ENCODE results near the gene CORT. TPM values are rescaled to one million over a fixed set of nuclear protein-coding genes. Genes with fewer than 3 reads are reported as not detected.

Gene CORT
- total RNA-seq, 1 donor from 2014 or later, result 0.52 TPM

DNA sequence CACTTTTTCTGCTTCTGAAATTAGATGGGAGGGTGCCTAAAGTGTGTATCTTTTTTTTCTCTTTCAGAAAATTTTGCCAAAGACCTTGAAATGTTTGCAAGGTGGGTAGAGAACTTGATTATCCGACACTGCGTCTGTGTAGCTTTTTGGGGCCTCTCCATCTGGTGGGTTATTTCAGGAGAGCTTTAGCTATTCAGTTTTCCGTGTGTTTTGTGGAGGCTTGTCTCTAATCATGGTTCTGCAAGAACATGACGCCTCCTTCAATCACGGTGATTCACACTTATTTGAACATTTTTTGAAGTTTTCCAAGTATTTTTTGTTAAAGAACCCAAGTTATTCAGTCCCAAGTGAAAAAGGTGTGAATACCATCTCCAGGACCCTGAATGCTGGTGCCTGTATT lies 15.2 kb upstream of the CORT start:
- no peak overlapping the region for H3K9ac ChIP-seq (ENCODE audit: low read depth in 1 of 3, low read length in 3 of 3)
- peaks cover 14 to 18% (median 17%) of the 10 kb centered on the region in 3 donors for H3K4me1 ChIP-seq (ENCODE audit: control insufficient read depth in 3 of 3, insufficient read depth in 3 of 3, low read length in 3 of 3)
- H3K27me3 ChIP-seq (ENCODE audit: control insufficient read depth in 3 of 3, insufficient read depth in 3 of 3, low read length in 3 of 3), result no peaks in the 10 kb centered on the region
- H3K27ac ChIP-seq (ENCODE audit: low read depth, low read length), result no peak overlapping the region
- no peak overlapping the region for H3K4me3 ChIP-seq (ENCODE audit: low read length in 3 of 3)
- H3K36me3 ChIP-seq (ENCODE audit: control insufficient read depth in 3 of 3, insufficient read depth in 3 of 3, low read length in 3 of 3), result no peaks in the 10 kb centered on the region
- no peaks in the 10 kb centered on the region for H3K9me3 ChIP-seq (ENCODE audit: control insufficient read depth in 3 of 3, low read length in 3 of 3)

DNA sequence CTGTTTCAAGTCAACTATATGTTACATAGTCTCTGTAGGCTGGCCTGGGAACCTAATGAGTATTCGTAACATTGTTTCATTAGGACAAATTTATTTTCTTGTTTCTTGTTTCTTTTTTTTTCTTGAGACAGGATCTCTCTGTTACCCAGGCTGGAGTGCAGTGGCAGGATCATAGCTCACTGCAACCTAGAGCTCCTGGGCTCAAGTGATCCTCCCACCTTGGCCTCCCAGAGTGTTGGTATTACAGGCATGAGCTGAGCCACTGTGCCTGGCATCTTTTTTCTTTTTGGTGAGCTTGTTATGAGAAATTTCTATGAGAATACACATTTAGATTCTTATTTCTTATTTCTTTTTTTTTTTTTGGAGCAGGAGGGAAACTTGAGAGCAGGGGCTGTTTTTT lies 12.8 kb upstream of the CORT start:
- Histone ChIP-seq H3K27me3 (ENCODE audit: control insufficient read depth in 3 of 3, insufficient read depth in 3 of 3, low read length in 3 of 3) (no peaks in the 10 kb centered on the region), H3K36me3 (ENCODE audit: control insufficient read depth in 3 of 3, insufficient read depth in 3 of 3, low read length in 3 of 3) (peaks cover 0 to 6% (median 5%) of the 10 kb centered on the region in 3 donors), H3K27ac (ENCODE audit: low read depth, low read length) (no peak overlapping the region), H3K4me1 (ENCODE audit: control insufficient read depth in 3 of 3, insufficient read depth in 3 of 3, low read length in 3 of 3) (no peaks in the 10 kb centered on the region), H3K9me3 (ENCODE audit: control insufficient read depth in 3 of 3, low read length in 3 of 3) (no peaks in the 10 kb centered on the region), H3K4me3 (ENCODE audit: low read length in 3 of 3) (no peak overlapping the region), H3K9ac (ENCODE audit: low read depth in 1 of 3, low read length in 3 of 3) (no peak overlapping the region)

DNA sequence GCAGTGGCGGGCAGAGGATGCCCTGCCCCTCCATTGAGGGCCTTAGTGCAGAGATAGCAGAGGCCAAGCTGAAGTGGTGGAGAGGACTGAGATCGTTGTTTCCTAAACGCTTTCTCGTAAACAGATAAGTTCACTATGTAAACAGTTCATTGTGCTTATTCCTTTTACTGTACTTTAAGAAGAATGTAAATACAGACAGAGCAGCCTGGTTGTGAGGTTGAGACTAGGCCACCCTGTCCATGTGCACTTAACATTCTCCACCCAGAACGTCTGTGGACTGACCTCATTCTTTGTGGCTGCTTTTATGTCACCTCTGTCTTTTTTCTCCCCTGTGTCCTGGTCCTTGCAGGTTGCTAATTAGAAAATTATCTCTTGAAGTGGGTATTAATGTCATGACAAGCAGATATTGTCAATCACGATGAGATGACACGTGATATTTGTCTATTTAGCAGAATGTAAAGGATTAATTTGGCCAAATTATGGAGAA lies 11.1 kb upstream of the CORT start:
- no peaks in the 10 kb centered on the region for H3K4me1 ChIP-seq (ENCODE audit: control insufficient read depth in 3 of 3, insufficient read depth in 3 of 3, low read length in 3 of 3)
- H3K4me3 ChIP-seq (ENCODE audit: low read length in 3 of 3), result no peak overlapping the region
- no peak overlapping the region for H3K27ac ChIP-seq (ENCODE audit: low read depth, low read length)
- no peaks in the 10 kb centered on the region for H3K9me3 ChIP-seq (ENCODE audit: control insufficient read depth in 3 of 3, low read length in 3 of 3)
- H3K27me3 ChIP-seq (ENCODE audit: control insufficient read depth in 3 of 3, insufficient read depth in 3 of 3, low read length in 3 of 3), result no peaks in the 10 kb centered on the region
- no peak overlapping the region for H3K9ac ChIP-seq (ENCODE audit: low read depth in 1 of 3, low read length in 3 of 3)
- peaks cover 0 to 6% (median 5%) of the 10 kb centered on the region in 3 donors for H3K36me3 ChIP-seq (ENCODE audit: control insufficient read depth in 3 of 3, insufficient read depth in 3 of 3, low read length in 3 of 3)

DNA sequence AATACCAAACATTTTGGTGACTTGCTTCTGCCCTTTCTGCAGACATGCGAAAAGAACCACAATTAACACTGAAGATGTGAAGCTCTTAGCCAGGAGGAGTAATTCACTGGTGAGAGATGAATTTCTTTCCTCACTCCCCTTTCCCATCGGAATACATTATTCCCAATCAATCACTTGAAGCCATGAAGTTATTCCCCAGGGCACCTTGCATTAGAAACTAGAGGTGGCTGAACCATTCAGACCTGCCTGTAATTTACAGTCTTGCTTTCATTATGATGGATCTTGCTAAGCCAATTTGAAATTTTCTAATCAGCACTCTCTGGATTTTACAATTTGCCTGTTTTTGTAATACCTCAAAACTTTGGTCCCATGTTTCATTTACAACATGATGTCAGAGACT lies 9.5 kb upstream of the CORT start:
- Histone ChIP-seq H3K36me3 (ENCODE audit: control insufficient read depth in 3 of 3, insufficient read depth in 3 of 3, low read length in 3 of 3) (peaks cover 6 to 10% (median 6%) of the 10 kb centered on the region in 3 donors), H3K27ac (ENCODE audit: low read depth, low read length) (no peak overlapping the region), H3K4me3 (ENCODE audit: low read length in 3 of 3) (no peak overlapping the region), H3K4me1 (ENCODE audit: control insufficient read depth in 3 of 3, insufficient read depth in 3 of 3, low read length in 3 of 3) (no peaks in the 10 kb centered on the region), H3K27me3 (ENCODE audit: control insufficient read depth in 3 of 3, insufficient read depth in 3 of 3, low read length in 3 of 3) (no peaks in the 10 kb centered on the region), H3K9me3 (ENCODE audit: control insufficient read depth in 3 of 3, low read length in 3 of 3) (no peaks in the 10 kb centered on the region), H3K9ac (ENCODE audit: low read depth in 1 of 3, low read length in 3 of 3) (no peak overlapping the region)

DNA sequence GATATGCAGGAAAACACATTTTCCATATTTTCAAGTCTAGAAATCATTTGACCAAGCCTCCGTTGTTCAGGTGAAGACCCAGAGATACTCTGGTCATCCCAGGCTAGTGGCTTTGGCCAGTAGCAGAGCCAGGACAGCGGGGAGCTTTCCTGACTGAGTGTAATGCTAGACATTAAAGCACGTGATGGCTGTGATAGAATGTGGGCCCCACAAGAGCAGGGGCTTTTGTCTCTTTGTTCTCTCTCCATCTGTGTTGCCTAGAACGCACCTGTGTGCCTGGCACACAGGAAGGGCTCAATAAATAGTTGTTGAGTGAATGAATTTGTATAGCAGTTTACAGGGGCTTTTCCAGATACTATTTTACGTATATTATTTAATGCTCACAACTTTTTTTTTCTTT lies 9.0 kb upstream of the CORT start:
- Histone ChIP-seq H3K36me3 (ENCODE audit: control insufficient read depth in 3 of 3, insufficient read depth in 3 of 3, low read length in 3 of 3) (peaks cover 6 to 10% (median 6%) of the 10 kb centered on the region in 3 donors), H3K4me3 (ENCODE audit: low read length in 3 of 3) (no peak overlapping the region), H3K9me3 (ENCODE audit: control insufficient read depth in 3 of 3, low read length in 3 of 3) (no peaks in the 10 kb centered on the region), H3K4me1 (ENCODE audit: control insufficient read depth in 3 of 3, insufficient read depth in 3 of 3, low read length in 3 of 3) (no peaks in the 10 kb centered on the region), H3K9ac (ENCODE audit: low read depth in 1 of 3, low read length in 3 of 3) (no peak overlapping the region), H3K27ac (ENCODE audit: low read depth, low read length) (no peak overlapping the region), H3K27me3 (ENCODE audit: control insufficient read depth in 3 of 3, insufficient read depth in 3 of 3, low read length in 3 of 3) (no peaks in the 10 kb centered on the region)

DNA sequence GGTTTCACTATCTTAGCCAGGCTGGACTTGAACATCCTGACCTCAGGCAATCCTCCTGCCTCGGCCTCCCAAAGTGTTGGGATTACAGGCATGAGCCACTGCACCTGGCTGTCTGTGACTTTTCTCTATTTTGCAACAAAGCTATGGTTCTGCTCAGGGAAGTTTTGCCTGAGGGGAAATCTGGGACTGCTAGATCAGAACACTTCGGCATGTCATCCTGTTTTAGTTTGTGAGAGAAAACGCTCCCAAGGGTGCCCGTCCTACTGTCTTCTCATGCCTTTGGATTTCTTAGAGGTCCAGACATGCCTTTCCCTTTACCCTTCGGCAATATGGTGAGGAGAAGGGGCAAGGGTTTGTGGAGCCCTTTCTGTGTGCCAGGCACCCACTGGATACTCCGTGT lies 5.6 kb upstream of the CORT start:
- H3K4me1 ChIP-seq (ENCODE audit: control insufficient read depth in 3 of 3, insufficient read depth in 3 of 3, low read length in 3 of 3), result no peaks in the 10 kb centered on the region
- H3K27ac ChIP-seq (ENCODE audit: low read depth, low read length), result no peak overlapping the region
- H3K9ac ChIP-seq (ENCODE audit: low read depth in 1 of 3, low read length in 3 of 3), result no peak overlapping the region
- H3K4me3 ChIP-seq (ENCODE audit: low read length in 3 of 3), result no peak overlapping the region
- H3K27me3 ChIP-seq (ENCODE audit: control insufficient read depth in 3 of 3, insufficient read depth in 3 of 3, low read length in 3 of 3), result peaks cover 0 to 1% (median 0%) of the 10 kb centered on the region in 3 donors
- peaks cover 6 to 10% (median 6%) of the 10 kb centered on the region in 3 donors for H3K36me3 ChIP-seq (ENCODE audit: control insufficient read depth in 3 of 3, insufficient read depth in 3 of 3, low read length in 3 of 3)
- H3K9me3 ChIP-seq (ENCODE audit: control insufficient read depth in 3 of 3, low read length in 3 of 3), result no peaks in the 10 kb centered on the region

DNA sequence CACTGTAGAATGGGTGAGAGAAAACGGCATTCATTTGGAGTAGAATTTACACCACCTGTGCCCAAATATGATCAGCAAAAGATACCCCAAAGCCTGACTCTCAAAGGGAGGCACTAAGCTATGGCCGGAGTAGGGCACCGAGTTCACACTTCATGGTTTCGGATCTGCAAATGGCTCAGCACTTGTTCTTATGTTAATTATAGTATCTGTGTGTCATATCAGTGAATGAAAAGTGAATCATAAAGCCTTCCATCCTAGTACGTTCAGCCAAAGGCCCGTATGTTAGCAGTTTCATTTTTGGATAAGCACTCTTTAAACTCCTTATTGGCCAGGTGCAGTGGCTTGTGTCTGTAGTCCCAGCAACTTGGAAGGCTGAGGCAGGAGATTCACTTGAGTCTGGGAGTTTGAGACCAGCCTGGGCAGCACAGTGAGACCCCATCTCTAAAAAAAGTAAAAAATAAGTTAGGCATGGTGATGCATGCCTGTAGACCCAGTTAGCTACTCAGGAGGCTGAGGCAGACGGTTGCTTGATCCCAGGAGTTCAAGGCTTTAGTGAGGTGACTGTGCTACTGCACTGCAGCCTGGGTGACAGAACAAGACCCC lies 4.9 kb upstream of the CORT start:
- Histone ChIP-seq H3K9ac (ENCODE audit: low read depth in 1 of 3, low read length in 3 of 3) (no peak overlapping the region), H3K27ac (ENCODE audit: low read depth, low read length) (no peak overlapping the region), H3K4me3 (ENCODE audit: low read length in 3 of 3) (no peak overlapping the region), H3K36me3 (ENCODE audit: control insufficient read depth in 3 of 3, insufficient read depth in 3 of 3, low read length in 3 of 3) (peaks cover 6 to 10% (median 6%) of the 10 kb centered on the region in 3 donors), H3K4me1 (ENCODE audit: control insufficient read depth in 3 of 3, insufficient read depth in 3 of 3, low read length in 3 of 3) (no peaks in the 10 kb centered on the region), H3K27me3 (ENCODE audit: control insufficient read depth in 3 of 3, insufficient read depth in 3 of 3, low read length in 3 of 3) (peaks cover 2 to 7% (median 3%) of the 10 kb centered on the region in 3 donors), H3K9me3 (ENCODE audit: control insufficient read depth in 3 of 3, low read length in 3 of 3) (no peaks in the 10 kb centered on the region)

DNA sequence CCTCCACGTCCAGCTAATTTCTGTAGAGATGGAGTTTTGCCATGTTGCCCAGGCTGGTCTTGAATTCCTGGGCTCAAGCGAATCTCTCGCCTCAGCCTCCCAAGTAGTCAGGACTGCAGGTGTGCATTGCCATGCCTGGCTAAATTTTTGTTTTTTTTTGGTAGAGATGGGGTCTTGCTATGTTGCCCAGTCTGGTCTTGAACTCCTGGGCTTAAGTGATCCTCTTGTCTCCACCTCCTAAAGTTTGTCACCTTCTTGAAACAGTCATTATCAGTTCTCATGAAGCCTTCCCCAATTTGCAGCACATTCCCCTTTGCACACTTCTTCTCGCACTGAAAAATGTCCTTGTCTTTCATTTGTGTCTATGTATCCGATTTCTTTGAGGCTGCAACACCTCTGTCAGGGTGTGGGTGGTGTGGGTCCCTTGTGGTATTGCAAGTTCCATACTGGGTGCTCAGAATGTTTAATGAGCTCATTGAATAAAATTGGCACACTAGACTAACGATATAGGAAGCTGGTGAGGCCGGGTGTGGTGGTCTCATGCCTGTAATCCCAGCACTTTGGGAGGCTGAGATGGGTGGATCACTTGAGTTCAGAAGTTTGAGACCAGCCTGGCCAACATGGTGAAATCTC lies 2.9 kb upstream of the CORT start:
- H3K27me3 ChIP-seq (ENCODE audit: control insufficient read depth in 3 of 3, insufficient read depth in 3 of 3, low read length in 3 of 3), result peaks cover 8 to 18% (median 10%) of the 10 kb centered on the region in 3 donors

DNA sequence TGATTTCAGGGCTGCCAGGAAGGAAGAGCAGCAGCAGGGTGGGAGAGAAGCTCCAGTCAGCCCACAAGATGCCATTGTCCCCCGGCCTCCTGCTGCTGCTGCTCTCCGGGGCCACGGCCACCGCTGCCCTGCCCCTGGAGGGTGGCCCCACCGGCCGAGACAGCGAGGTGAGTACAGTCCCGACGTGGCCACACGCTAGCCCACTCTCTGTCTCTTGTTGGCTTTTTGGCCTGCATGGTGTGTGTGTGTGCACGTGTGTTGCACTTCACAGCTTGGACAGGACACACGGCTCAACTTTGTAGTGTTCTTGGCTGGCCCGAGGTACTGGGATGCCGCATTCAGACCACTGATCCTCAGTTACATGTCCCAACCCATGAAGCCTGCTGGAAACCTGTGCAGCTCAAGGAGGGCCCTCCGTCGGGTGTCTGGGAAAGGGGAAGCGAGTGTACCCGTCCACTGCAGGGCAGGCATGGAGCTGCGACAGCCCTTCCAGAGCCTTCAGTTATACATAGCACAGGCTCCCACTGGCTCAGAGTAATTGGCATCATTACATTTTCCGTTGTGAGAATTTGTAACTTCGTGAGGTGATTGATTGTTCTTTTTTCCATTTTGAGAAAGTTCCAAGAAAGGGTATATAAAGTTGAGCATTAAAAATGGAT lies 454 bp downstream of the CORT start:
- Histone ChIP-seq H3K4me3 (ENCODE audit: low read length in 3 of 3) (no peak overlapping the region), H3K36me3 (ENCODE audit: control insufficient read depth in 3 of 3, insufficient read depth in 3 of 3, low read length in 3 of 3) (no peaks in the 10 kb centered on the region), H3K27ac (ENCODE audit: low read depth, low read length) (no peak overlapping the region), H3K4me1 (ENCODE audit: control insufficient read depth in 3 of 3, insufficient read depth in 3 of 3, low read length in 3 of 3) (peaks cover 0 to 2% (median 0%) of the 10 kb centered on the region in 3 donors), H3K9ac (ENCODE audit: low read depth in 1 of 3, low read length in 3 of 3) (no peak overlapping the region), H3K9me3 (ENCODE audit: control insufficient read depth in 3 of 3, low read length in 3 of 3) (no peaks in the 10 kb centered on the region), H3K27me3 (ENCODE audit: control insufficient read depth in 3 of 3, insufficient read depth in 3 of 3, low read length in 3 of 3) (peaks cover 8 to 18% (median 10%) of the 10 kb centered on the region in 3 donors)

More for the DNA sequence above, 2.9 kb upstream of the CORT start:
- Histone ChIP-seq H3K36me3 (ENCODE audit: control insufficient read depth in 3 of 3, insufficient read depth in 3 of 3, low read length in 3 of 3) (peaks cover 0 to 6% (median 4%) of the 10 kb centered on the region in 3 donors), H3K27ac (ENCODE audit: low read depth, low read length) (no peak overlapping the region), H3K4me3 (ENCODE audit: low read length in 3 of 3) (no peak overlapping the region), H3K4me1 (ENCODE audit: control insufficient read depth in 3 of 3, insufficient read depth in 3 of 3, low read length in 3 of 3) (peaks cover 0 to 2% (median 0%) of the 10 kb centered on the region in 3 donors), H3K9me3 (ENCODE audit: control insufficient read depth in 3 of 3, low read length in 3 of 3) (no peaks in the 10 kb centered on the region), H3K9ac (ENCODE audit: low read depth in 1 of 3, low read length in 3 of 3) (no peak overlapping the region)

DNA sequence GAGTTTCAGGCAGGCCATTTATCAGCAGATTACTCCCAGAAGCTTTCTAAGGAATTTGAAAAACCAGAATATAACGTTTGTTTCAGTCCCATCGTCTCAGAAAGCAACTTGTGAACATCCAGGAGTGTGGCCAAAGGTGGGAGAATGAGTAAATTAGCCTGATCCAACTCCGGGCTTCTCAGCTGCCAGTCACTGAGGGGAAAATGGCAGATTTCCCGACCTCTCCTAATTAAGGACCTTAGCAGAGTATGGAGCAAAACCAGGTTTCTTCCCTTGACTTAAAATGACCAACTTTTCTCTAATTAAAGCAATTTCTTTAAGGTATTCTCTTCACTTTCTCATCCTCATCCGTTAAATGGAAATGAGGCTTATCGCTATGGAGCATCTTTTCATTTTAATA lies 1.0 kb downstream of the CORT start:
- Histone ChIP-seq H3K27ac (ENCODE audit: low read depth, low read length) (no peak overlapping the region), H3K4me1 (ENCODE audit: control insufficient read depth in 3 of 3, insufficient read depth in 3 of 3, low read length in 3 of 3) (peaks cover 0 to 2% (median 0%) of the 10 kb centered on the region in 3 donors), H3K4me3 (ENCODE audit: low read length in 3 of 3) (no peak overlapping the region), H3K9me3 (ENCODE audit: control insufficient read depth in 3 of 3, low read length in 3 of 3) (no peaks in the 10 kb centered on the region), H3K27me3 (ENCODE audit: control insufficient read depth in 3 of 3, insufficient read depth in 3 of 3, low read length in 3 of 3) (peaks cover 8 to 18% (median 10%) of the 10 kb centered on the region in 3 donors), H3K9ac (ENCODE audit: low read depth in 1 of 3, low read length in 3 of 3) (no peak overlapping the region), H3K36me3 (ENCODE audit: control insufficient read depth in 3 of 3, insufficient read depth in 3 of 3, low read length in 3 of 3) (no peaks in the 10 kb centered on the region)

All from skeletal muscle tissue (tissue), 4 donors.